DND-41 (cell line): ENCODE data around the gene ST8SIA3.
"Not testable (repeated sequence)": the region's sequence is repeated elsewhere in the genome, so short reads cannot be mapped to it uniquely, and the experiment has no call there.

Source experiments
- ATAC-seq: fragments of 200-7000 bp; cut with Tn5 transposase; 3 replicates; pipeline ENCODE4 v1.9.1; 2021; ENCODE audit warnings: low read depth; ENCODE audit not compliant: insufficient read depth
- DNase-seq: peaks from one replicate; pipeline ENCODE4 v3.0.0-alpha.2; 2020
- H2AFZ ChIP-seq: 2 replicates; pipeline ENCODE4 v1.6.0; 2012; ENCODE audit warnings: low read depth, low read length
- H3K27ac ChIP-seq: 2 replicates; pipeline ENCODE4 v1.5.1; 2012; ENCODE audit warnings: low read length, inconsistent platforms
- H3K27me3 ChIP-seq: fragments of 200-600 bp; sonication (generic); 2 replicates; pipeline ENCODE4 v1.6.0; 2012; ENCODE audit warnings: low read length, mild to moderate bottlenecking, inconsistent platforms; ENCODE audit not compliant: insufficient read depth, poor library complexity
- H3K36me3 ChIP-seq: 2 replicates; pipeline ENCODE4 v1.5.1; 2012; ENCODE audit warnings: low read length, inconsistent platforms; ENCODE audit not compliant: insufficient read depth
- H3K4me1 ChIP-seq: 2 replicates; pipeline ENCODE4 v1.5.1; 2012; ENCODE audit warnings: mild to moderate bottlenecking, low read length; ENCODE audit not compliant: insufficient read depth
- H3K4me2 ChIP-seq: 2 replicates; pipeline ENCODE4 v1.6.0; 2012; ENCODE audit warnings: mild to moderate bottlenecking, moderate library complexity, low read length, inconsistent platforms; ENCODE audit not compliant: insufficient read depth
- H3K4me3 ChIP-seq, 2 experiments: fragments of 200-600 bp in 1 of 2; shearing (Covaris generic) in 1 of 2; 2 replicates each; pipeline ENCODE4 v1.5.1; 2012 to 2016; ENCODE audit warnings: inconsistent platforms in 2 of 2, low read length in 2 of 2, mild to moderate bottlenecking in 2 of 2, low read depth in 1 of 2, moderate library complexity in 1 of 2
- H3K79me2 ChIP-seq: 2 replicates; pipeline ENCODE4 v1.6.0; 2012; ENCODE audit warnings: low read length, inconsistent platforms; ENCODE audit not compliant: insufficient read depth
- H3K9ac ChIP-seq: 2 replicates; pipeline ENCODE4 v1.6.0; 2012; ENCODE audit warnings: low read depth, mild to moderate bottlenecking, inconsistent platforms, low read length, moderate library complexity
- H3K9me3 ChIP-seq: 2 replicates; pipeline ENCODE4 v1.5.1; 2012; ENCODE audit warnings: low read length, moderate library complexity, mild to moderate bottlenecking, inconsistent platforms; ENCODE audit not compliant: insufficient read depth, severe bottlenecking
- H4K20me1 ChIP-seq: 2 replicates; pipeline ENCODE4 v1.6.0; 2012; ENCODE audit warnings: low read length; ENCODE audit not compliant: insufficient read depth
- CTCF ChIP-seq: IDR thresholded peaks from 2 replicates; pipeline ENCODE4 v1.5.1; 2012; ENCODE audit warnings: borderline replicate concordance, low read length, moderate library complexity, mild to moderate bottlenecking; ENCODE audit not compliant: poor library complexity, severe bottlenecking; ENCODE audit errors: extremely low read depth
- EZH2 ChIP-seq: IDR thresholded peaks from 3 replicates; pipeline ENCODE4 v1.6.1; 2012; ENCODE audit warnings: borderline replicate concordance, low read depth, mild to moderate bottlenecking, moderate library complexity, low read length, inconsistent platforms; ENCODE audit not compliant: severe bottlenecking

The ST8SIA3 gene

GRCh38 chr18:57390044-57390443 is 37.7 kb downstream of the ST8SIA3 start:
- Histone ChIP-seq H3K4me1 (no peaks in the 10 kb centered on the region), H3K36me3 (no peaks in the 10 kb centered on the region), H3K9ac (no peak overlapping the region), H3K27ac (no peak overlapping the region), H3K79me2 (no peaks in the 10 kb centered on the region), H3K4me2 (no peak overlapping the region), H4K20me1 (no peaks in the 10 kb centered on the region), H2AFZ (no peak overlapping the region), H3K27me3 (no peaks in the 10 kb centered on the region), H3K9me3 (no peaks in the 10 kb centered on the region), H3K4me3 (no peak overlapping the region)
- TF ChIP-seq EZH2 = no peak
- no peak for TF ChIP-seq CTCF
- ATAC-seq (no peak), DNase-seq (no peak)

GRCh38 chr18:57394749-57395148 is 42.4 kb downstream of the ST8SIA3 start:
- not testable (repeated sequence) for H3K79me2 ChIP-seq, H3K4me2 ChIP-seq, H4K20me1 ChIP-seq, H2AFZ ChIP-seq, H3K9ac ChIP-seq, H3K27ac ChIP-seq, H3K9me3 ChIP-seq, DNase-seq, H3K4me3 ChIP-seq, ATAC-seq, H3K36me3 ChIP-seq, H3K4me1 ChIP-seq, H3K27me3 ChIP-seq

- H2AFZ ChIP-seq, H3K27me3 ChIP-seq, H4K20me1 ChIP-seq, H3K9me3 ChIP-seq, H3K36me3 ChIP-seq, DNase-seq, H3K4me3 ChIP-seq, H3K9ac ChIP-seq, ATAC-seq, H3K4me2 ChIP-seq, H3K79me2 ChIP-seq, H3K27ac ChIP-seq, H3K4me1 ChIP-seq: not testable (repeated sequence)
Observed at GRCh38 chr18:57396831-57397230, 44.5 kb downstream of the ST8SIA3 start.

- Histone ChIP-seq H3K4me3 (no peak overlapping the region), H3K9ac (no peak overlapping the region), H3K79me2 (no peaks in the 10 kb centered on the region), H4K20me1 (no peaks in the 10 kb centered on the region), H3K9me3 (no peaks in the 10 kb centered on the region), H3K4me1 (no peaks in the 10 kb centered on the region), H3K27ac (no peak overlapping the region), H3K27me3 (no peaks in the 10 kb centered on the region), H3K36me3 (no peaks in the 10 kb centered on the region), H3K4me2 (no peak overlapping the region), H2AFZ (no peak overlapping the region)
- TF ChIP-seq EZH2 = no peak
- TF ChIP-seq CTCF = no peak
- DNase-seq (no peak), ATAC-seq (no peak)
Observed at GRCh38 chr18:57397440-57398132, 45.2 kb downstream of the ST8SIA3 start.
